BJ (cell line): ENCODE results near the gene GAB4. TPM values are rescaled to one million over a fixed set of nuclear protein-coding genes. Genes with fewer than 3 reads are reported as not detected.
A peak's percentile ranks its signal among the peaks of the same experiment; 100 is the strongest.
"Not testable (repeated sequence)": the region's sequence is repeated elsewhere in the genome, so short reads cannot be mapped to it uniquely, and the experiment has no call there.

Experiments
- CTCF ChIA-PET: fragments of 350-600 bp; formaldehyde crosslinking; extraction: SDS; loops from one replicate; lab custom pipeline; 2021; ENCODE audit warnings: antibody characterized with exemption, inconsistent platforms; lab: Yijun Ruan, JAX
- POLR2A ChIA-PET: fragments of 300-600 bp; sonication (Branson Sonifier 250); formaldehyde crosslinking; extraction: SDS; loops from one replicate; lab custom pipeline; 2021; ENCODE audit warnings: antibody characterized with exemption; lab: Charles Lee
- DNase-seq: peaks from one replicate; pipeline ENCODE4 v3.0.0-alpha.2; 2011; ENCODE audit warnings: low read depth
- H3K27me3 ChIP-seq: 2 replicates; pipeline ENCODE4 v1.6.0; 2011; ENCODE audit warnings: low read length; ENCODE audit not compliant: control insufficient read depth, insufficient read depth
- H3K36me3 ChIP-seq: 2 replicates; pipeline ENCODE4 v1.5.1; 2011; ENCODE audit warnings: low read length; ENCODE audit not compliant: control insufficient read depth, insufficient read depth
- H3K4me3 ChIP-seq: 2 replicates; pipeline ENCODE4 v1.5.1; 2011; ENCODE audit warnings: low read depth, mild to moderate bottlenecking, control low read depth, low read length
- CTCF ChIP-seq: IDR thresholded peaks from 2 replicates; pipeline ENCODE4 v1.5.1; 2011; ENCODE audit warnings: low read depth, mild to moderate bottlenecking, control low read depth, inconsistent platforms, low read length, moderate library complexity; ENCODE audit not compliant: insufficient read depth
- polyA plus RNA-seq: library from polyadenylated mRNA; depleted of rRNA; stranded (reverse); fragments of >200 nt; gene quantifications from 2 replicates; pipeline ENCODE4 v1.2.3, GENCODE V29; 2011

The GAB4 gene
- polyA plus RNA-seq, 1 experiment = not detected

GRCh38 chr22:17046566-17047348 lies 38.7 kb upstream of the GAB4 start:
- ChIA-PET CTCF (interaction anchor here (0.6 to 1.6 kb wide), 2 partner anchors 11 to 349 kb away, joined by 3 to 8 read pairs; no protein-coding TSS in a partner anchor), POLR2A (no interaction called here)
- H3K27me3 ChIP-seq = no peaks in the 10 kb centered on the region
- peaks cover 4% of the 10 kb centered on the region for H3K36me3 ChIP-seq
- DNase-seq = no peak
- no peak for TF ChIP-seq CTCF
- no peak overlapping the region for H3K4me3 ChIP-seq

- ChIA-PET POLR2A (no interaction called here), CTCF (no interaction called here)
- no peaks in the 10 kb centered on the region for H3K27me3 ChIP-seq
- TF ChIP-seq CTCF = no peak
- H3K4me3 ChIP-seq = no peak overlapping the region
- peaks cover 3% of the 10 kb centered on the region; the same call in 1 of the 2 replicates for H3K36me3 ChIP-seq
- DNase-seq = no peak
Observed at GRCh38 chr22:17043521-17043920, 35.5 kb upstream of the GAB4 start.

GRCh38 chr22:17036842-17037711 lies 29.1 kb upstream of the GAB4 start:
- CTCF ChIA-PET = interaction anchor here (1.9 kb wide), 1 partner anchor 21 kb away, joined by 8 read pairs; no protein-coding TSS in a partner anchor
- H3K36me3 ChIP-seq, H3K27me3 ChIP-seq, POLR2A ChIA-PET: not testable (repeated sequence)
- peak; percentile 7 for DNase-seq
- peak overlapping the region; percentile 48 for H3K4me3 ChIP-seq

- peak overlapping the region; percentile 21 for H3K4me3 ChIP-seq
- H3K36me3 ChIP-seq, POLR2A ChIA-PET, DNase-seq, H3K27me3 ChIP-seq: not testable (repeated sequence)
- CTCF ChIA-PET = interaction anchor here (1.9 kb wide), 1 partner anchor 22 kb away, joined by 8 read pairs; no protein-coding TSS in a partner anchor
Observed at GRCh38 chr22:17035976-17036841, 28.2 kb upstream of the GAB4 start.

GRCh38 chr22:17035246-17035645 lies 27.2 kb upstream of the GAB4 start:
- CTCF ChIA-PET = interaction anchor here (1.9 kb wide), 1 partner anchor 23 kb away, joined by 8 read pairs; no protein-coding TSS in a partner anchor
- no peak for TF ChIP-seq CTCF
- Histone ChIP-seq H3K36me3 (no peaks in the 10 kb centered on the region), H3K27me3 (no peaks in the 10 kb centered on the region), H3K4me3 (no peak overlapping the region)
- POLR2A ChIA-PET = no interaction called here
- no peak for DNase-seq

GRCh38 chr22:17034532-17034931 lies 26.5 kb upstream of the GAB4 start:
- CTCF ChIA-PET, DNase-seq, H3K36me3 ChIP-seq, H3K27me3 ChIP-seq, H3K4me3 ChIP-seq, POLR2A ChIA-PET: not testable (repeated sequence)

GRCh38 chr22:17032277-17032676 lies 24.3 kb upstream of the GAB4 start:
- POLR2A ChIA-PET, H3K27me3 ChIP-seq, DNase-seq, CTCF ChIA-PET, H3K36me3 ChIP-seq, H3K4me3 ChIP-seq: not testable (repeated sequence)

- H3K36me3 ChIP-seq, H3K27me3 ChIP-seq, H3K4me3 ChIP-seq, POLR2A ChIA-PET, DNase-seq, CTCF ChIA-PET: not testable (repeated sequence)
Observed at GRCh38 chr22:17024380-17024779, 16.4 kb upstream of the GAB4 start.

GRCh38 chr22:17015552-17015951 lies 7.5 kb upstream of the GAB4 start:
- DNase-seq, H3K36me3 ChIP-seq, H3K27me3 ChIP-seq, H3K4me3 ChIP-seq, CTCF ChIA-PET, POLR2A ChIA-PET: not testable (repeated sequence)
